Posterior vena cava (tissue), 2 donors: ENCODE results near the gene LIMA1. TPM values are rescaled to one million over a fixed set of nuclear protein-coding genes. Genes with fewer than 3 reads are reported as not detected.

ENCODE experiments used
- DNase-seq: peaks from one replicate; pipeline ENCODE4 v3.0.0-alpha.2; 2020; ENCODE audit warnings: low spot score
- intact Hi-C, 2 donors: fragments of 100-400 bp; cut with DNase I; formaldehyde crosslinking; loops; one replicate each; pipeline versions ENCODE4 v1.14.1 to v1.14.2; 2022 to 2023
- total RNA-seq, 2 donors: library from RNA; stranded (reverse); fragmentation: NEBNext Ultra II Directional; extraction: Animal tissue kit (Norgen Biotek cat#: 25700); gene quantifications; one replicate each; pipeline ENCODE4 v1.2.1, GENCODE V29; 2021
- donor health status: DM: yes; HTN: yes; CAD: no.
- donor health status: DM: yes; HTN: yes; CAD: no.

LIMA1 gene
- total RNA-seq, 2 donors from 2014 or later: 80.2 to 103 TPM

DNA sequence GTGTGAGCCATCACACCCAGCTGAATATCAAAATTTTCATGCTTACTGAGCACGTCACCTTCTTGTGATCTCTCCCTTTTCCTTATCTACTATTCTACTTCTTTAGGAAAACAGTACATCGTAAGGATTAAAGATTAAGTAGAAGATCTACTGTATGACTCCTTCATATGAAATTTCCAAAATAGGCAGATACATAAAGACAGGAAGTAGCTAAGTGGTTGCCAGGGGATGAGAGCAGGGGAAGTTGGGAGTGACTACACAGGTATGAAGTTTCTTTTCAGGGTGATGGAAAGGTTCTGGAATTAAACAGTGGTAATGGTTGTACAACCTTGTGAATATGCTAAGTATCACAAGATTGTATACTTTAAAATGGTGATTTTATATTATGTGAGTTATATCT is 79.6 kb downstream of the LIMA1 start:
- intact Hi-C loops: no loop called here
- no peak for DNase-seq

DNA sequence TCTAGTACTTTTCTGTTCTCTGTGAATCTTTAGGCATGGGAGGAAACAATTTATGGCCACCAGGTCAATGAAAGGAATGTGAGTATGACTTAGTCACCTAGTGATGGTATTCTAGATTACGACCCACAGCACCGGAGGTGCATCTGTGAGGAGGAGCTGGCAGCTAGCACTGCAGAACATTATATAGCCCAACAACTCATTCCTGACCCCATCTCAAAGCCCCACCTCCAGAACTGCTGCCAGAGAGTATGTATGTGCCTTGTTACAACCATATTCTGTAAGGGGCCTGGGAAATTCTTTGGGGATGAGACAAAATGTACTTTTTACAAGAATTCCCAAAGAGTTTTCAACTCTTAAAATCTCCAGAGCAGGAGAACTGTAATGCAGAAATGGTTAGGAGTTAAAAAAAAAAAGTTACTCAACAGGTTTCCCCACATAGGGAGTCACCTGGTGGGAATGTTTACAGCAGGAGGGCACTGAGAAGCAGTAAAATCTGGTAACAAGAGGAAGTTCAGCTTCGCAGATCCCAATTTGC is 81.3 kb downstream of the LIMA1 start:
- no peak for DNase-seq
- intact Hi-C loops: no loop called here

GRCh38 chr12:50200552-50201273 is 82.6 kb downstream of the LIMA1 start:
- intact Hi-C loops: no loop called here

DNA sequence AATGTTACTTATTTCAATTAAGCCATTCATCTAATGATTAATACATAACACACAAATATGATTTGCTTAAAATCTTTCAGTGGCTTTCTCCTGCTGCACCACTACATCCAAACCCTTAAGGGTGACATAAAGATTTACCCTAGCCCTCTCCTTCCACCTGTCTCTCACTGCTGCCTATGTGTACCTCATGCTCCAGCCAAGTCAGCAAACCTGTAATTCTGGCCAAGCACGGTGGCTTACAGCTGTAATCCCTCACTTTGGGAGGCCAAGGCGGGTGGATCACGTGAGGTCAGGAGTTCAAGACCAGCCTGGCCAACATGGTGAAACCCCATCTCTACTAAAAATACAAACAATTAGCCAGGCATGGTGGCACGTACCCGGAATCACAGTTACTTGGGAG is 84.5 kb downstream of the LIMA1 start:
- intact Hi-C loops: loop anchor here in 1 of 2 donors (10.0 kb wide), 1 partner anchor 96 kb away; no protein-coding TSS in a partner anchor
- DNase-seq: no peak

More at GRCh38 chr12:50200552-50201273, 82.6 kb downstream of the LIMA1 start:
- no peak for DNase-seq

DNA sequence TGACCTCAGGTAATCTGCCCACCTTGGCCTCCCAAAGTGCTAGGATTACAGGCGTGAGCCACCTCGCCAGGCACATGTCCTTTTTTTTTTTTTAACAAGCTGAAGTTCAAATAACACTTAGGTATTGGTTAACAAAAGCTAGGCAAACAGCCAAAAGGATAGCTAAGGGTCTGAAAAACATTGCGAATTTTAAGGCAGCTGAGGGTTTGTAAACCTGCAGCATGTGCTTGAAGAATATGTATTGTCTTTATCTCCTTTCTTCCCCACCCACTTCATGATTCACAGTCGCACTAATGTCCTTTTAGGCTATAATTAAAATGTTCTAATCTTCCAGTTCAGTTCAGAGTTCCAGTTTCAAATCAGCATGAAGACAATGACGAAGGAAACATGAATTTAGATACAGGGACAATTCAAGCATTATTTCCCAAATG is 86.0 kb downstream of the LIMA1 start:
- intact Hi-C loops: loop anchor here in 1 of 2 donors (10.0 kb wide), 1 partner anchor 97 kb away; no protein-coding TSS in a partner anchor
- no peak for DNase-seq

DNA sequence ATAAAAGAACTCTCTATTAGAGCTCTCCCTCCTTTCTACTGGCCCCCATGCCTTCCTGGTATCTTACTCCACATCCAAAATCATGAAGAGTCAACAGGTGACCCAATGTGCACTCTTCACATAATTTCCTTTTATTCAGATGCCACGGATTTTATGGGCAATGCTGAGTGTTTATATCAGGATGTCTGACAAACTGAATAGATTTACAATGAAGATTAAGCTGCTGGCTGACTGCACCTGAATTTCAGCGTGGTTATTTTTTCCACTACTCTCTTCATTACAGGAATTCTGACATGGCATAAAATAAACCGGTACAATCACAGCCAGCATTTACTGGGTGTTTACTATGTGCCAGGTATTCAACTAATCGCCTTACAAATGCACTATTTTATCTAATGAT is 86.8 kb downstream of the LIMA1 start:
- no peak for DNase-seq
- intact Hi-C loops: loop anchor here in 1 of 2 donors (10.0 kb wide), 1 partner anchor 98 kb away; no protein-coding TSS in a partner anchor

DNA sequence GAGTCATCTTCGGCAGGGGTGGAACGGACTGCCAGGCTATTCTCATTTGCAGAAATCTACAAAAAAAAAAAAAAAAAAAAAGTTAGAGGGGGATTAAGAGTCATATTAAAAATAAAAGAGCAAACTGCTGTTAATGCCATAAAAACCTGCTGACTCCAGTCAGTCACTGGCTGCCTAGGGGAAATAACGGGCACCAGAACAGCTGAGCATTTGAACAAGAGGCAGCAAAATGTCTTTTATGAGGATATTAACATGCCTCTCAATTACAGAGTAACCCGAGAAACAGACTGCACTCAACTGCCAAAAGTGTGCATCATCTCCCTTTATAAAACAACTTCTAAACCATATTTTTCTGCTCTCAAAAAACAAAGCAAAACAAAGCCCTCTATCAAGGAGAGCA is 87.5 kb downstream of the LIMA1 start:
- intact Hi-C loops: loop anchor here in 1 of 2 donors (10.0 kb wide), 1 partner anchor 99 kb away; no protein-coding TSS in a partner anchor
- no peak for DNase-seq

DNA sequence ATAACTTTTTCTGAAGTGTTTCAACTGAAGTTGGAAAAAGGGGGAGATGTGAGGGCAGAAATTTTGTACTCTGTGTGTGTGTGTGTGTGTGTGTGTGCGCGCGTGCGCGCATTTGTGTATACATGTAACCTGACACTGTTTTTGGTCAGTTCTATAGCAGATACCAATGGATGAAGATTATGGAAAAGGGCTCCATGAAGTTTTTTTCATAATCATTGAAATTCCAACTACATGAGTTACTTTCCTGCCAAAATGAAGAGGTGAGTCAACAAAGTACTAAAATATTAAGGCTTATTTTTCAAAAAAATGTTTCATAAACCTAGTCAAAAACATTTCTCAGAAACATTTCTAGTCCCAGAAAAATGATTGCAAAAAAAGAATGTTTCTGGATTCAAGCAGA is 90.4 kb downstream of the LIMA1 start:
- DNase-seq: no peak
- intact Hi-C loops: loop anchor here in 1 of 2 donors (10.0 kb wide), 1 partner anchor 102 kb away; no protein-coding TSS in a partner anchor

- DNase-seq: no peak
- intact Hi-C loops: loop anchor here in 1 of 2 donors (10.0 kb wide), 1 partner anchor 103 kb away; no protein-coding TSS in a partner anchor
Measured at GRCh38 chr12:50192236-50192635, 91.1 kb downstream of the LIMA1 start.

GRCh38 chr12:50190859-50191258 is 92.5 kb downstream of the LIMA1 start:
- intact Hi-C loops: loop anchor here in 1 of 2 donors (10.0 kb wide), 1 partner anchor 104 kb away; no protein-coding TSS in a partner anchor
- no peak for DNase-seq

- DNase-seq: no peak
- intact Hi-C loops: no loop called here
Measured at GRCh38 chr12:50188875-50189575, 94.3 kb downstream of the LIMA1 start.

GRCh38 chr12:50188241-50188781 is 95.0 kb downstream of the LIMA1 start:
- intact Hi-C loops: no loop called here

GRCh38 chr12:50187084-50187900 is 96.0 kb downstream of the LIMA1 start:
- no peak for DNase-seq
- intact Hi-C loops: no loop called here

More at GRCh38 chr12:50188241-50188781, 95.0 kb downstream of the LIMA1 start:
- no peak for DNase-seq

GRCh38 chr12:50186681-50187080 is 96.6 kb downstream of the LIMA1 start:
- DNase-seq: no peak
- intact Hi-C loops: no loop called here

- intact Hi-C loops: no loop called here
- DNase-seq: no peak
Measured at GRCh38 chr12:50185970-50186663, 97.2 kb downstream of the LIMA1 start.

GRCh38 chr12:50185301-50185895 is 97.9 kb downstream of the LIMA1 start:
- DNase-seq: no peak
- intact Hi-C loops: no loop called here

DNA sequence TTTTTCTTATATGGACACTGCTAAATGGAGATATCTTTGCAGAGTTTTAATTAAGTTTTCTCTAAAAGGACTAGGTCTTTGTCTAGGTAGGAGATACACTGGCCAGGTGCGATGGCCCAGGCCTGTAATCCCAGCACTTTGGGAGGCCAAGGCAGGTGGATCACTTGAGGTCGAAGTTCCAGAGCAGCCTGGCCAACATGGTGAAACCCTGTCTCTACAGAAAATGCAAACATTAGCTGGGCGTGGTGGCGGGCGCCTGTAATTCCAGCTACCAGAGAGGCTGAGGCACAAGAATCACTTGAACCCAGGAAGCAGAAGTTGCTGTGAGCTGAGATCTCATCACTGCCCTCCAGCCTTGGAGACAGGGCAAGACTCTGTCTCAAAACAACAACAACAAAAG is 99.1 kb downstream of the LIMA1 start:
- intact Hi-C loops: no loop called here

GRCh38 chr12:50182461-50182860 is 100.9 kb downstream of the LIMA1 start:
- intact Hi-C loops: no loop called here
- no peak for DNase-seq

More for the DNA sequence above, 99.1 kb downstream of the LIMA1 start:
- DNase-seq: no peak
